Measurements from ENCODE around the gene CREB3L2.

- TF ChIP-seq EP300 (IDR thresholded peaks at IDR 0.05) (no peak), POLR2A (IDR thresholded peaks at IDR 0.05) (no peak), CTCF (IDR thresholded peaks at IDR 0.05) (no peak), POLR2AphosphoS5 (IDR thresholded peaks at IDR 0.05) (peak in 1 of 3 donors; percentile 20)
Measured at GRCh38 chr7:137871170-137871915, 130.5 kb downstream of the CREB3L2 start.
